HepG2 (cell line): ENCODE measurements around the gene SPATA12. TPM values are rescaled to one million over a fixed set of nuclear protein-coding genes. Genes with fewer than 3 reads are reported as not detected.
"Not testable (repeated sequence)": the region's sequence is repeated elsewhere in the genome, so short reads cannot be mapped to it uniquely, and the experiment has no call there.

Source experiments
- ATAC-seq: fragments of 200-7000 bp; cut with Tn5 transposase; 3 replicates; pipeline ENCODE4 v1.9.1; 2020; ENCODE audit warnings: mild to moderate bottlenecking, moderate library complexity
- BruUV-seq: library from RNA; stranded (reverse); fragments of 400-500 nt; replicated peaks from 2 replicates; lab custom pipeline; 2021; lab: Mats Ljungman, UMichigan
- CTCF ChIA-PET: fragments of 300-600 bp; formaldehyde crosslinking; extraction: SDS; loops from one replicate; lab custom pipeline; 2021; ENCODE audit warnings: low total read pairs, inconsistent platforms, low intra/inter-chr PET ratio; lab: Yijun Ruan, JAX
- POLR2A ChIA-PET: fragments of 350-600 bp; sonication (Branson Sonifier 250); formaldehyde crosslinking; loops from one replicate; lab custom pipeline; 2020; ENCODE audit warnings: antibody characterized with exemption, inconsistent platforms; lab: Yijun Ruan, JAX
- DNase-seq: peaks from one replicate; pipeline ENCODE4 v3.0.0-alpha.2; 2015; ENCODE audit warnings: low spot score
- FAIRE-seq: peaks from 3 replicates; lab custom pipeline; 2011; peaks lifted over from hg19 to GRCh38; lab: Jason Lieb, UNC
- H2AFZ ChIP-seq: one replicate; pipeline ENCODE4 v1.6.1; 2011; ENCODE audit warnings: low read length, inconsistent platforms
- H3K27ac ChIP-seq: fragments of 300-600 bp; 3 replicates; pipeline ENCODE4 v1.8.0; 2011; ENCODE audit warnings: mixed run types, mild to moderate bottlenecking, mixed read lengths, low read length, inconsistent platforms; ENCODE audit not compliant: insufficient read depth; ENCODE audit errors: extremely low read length
- H3K27me3 ChIP-seq, 2 experiments: fragments of 200-600 bp in 1 of 2; 2 replicates in 1 of 2; 3 replicates in 1 of 2; pipeline versions ENCODE4 v1.6.0 to v1.8.0; 2011; ENCODE audit warnings: low read length in 2 of 2, mild to moderate bottlenecking in 2 of 2, moderate library complexity in 2 of 2, inconsistent platforms in 1 of 2; ENCODE audit not compliant: insufficient read depth in 2 of 2, control insufficient read depth in 1 of 2
- H3K36me3 ChIP-seq, 2 experiments: fragments of 200-600 bp in 1 of 2; replicated peaks in 1 of 2; 2 replicates in 1 of 2; 3 replicates in 1 of 2; pipeline versions ENCODE4 v1.5.1 to v1.8.0; 2011; ENCODE audit warnings: low read length in 2 of 2, inconsistent platforms in 1 of 2; ENCODE audit not compliant: insufficient read depth in 2 of 2, control insufficient read depth in 1 of 2
- H3K4me1 ChIP-seq: 2 replicates; pipeline ENCODE4 v1.5.1; 2012; ENCODE audit warnings: low read length, inconsistent platforms; ENCODE audit not compliant: insufficient read depth
- H3K4me2 ChIP-seq: 2 replicates; pipeline ENCODE4 v1.6.0; 2011; ENCODE audit warnings: low read depth, low read length, inconsistent platforms
- H3K4me3 ChIP-seq, 3 experiments: fragments of 200-600 bp in 1 of 3; sonication (generic), shearing (Covaris generic) in 1 of 3; replicated peaks in 1 of 3; 2 replicates each; pipeline ENCODE4 v1.5.1; 2011 to 2016; ENCODE audit warnings: low read length in 3 of 3, inconsistent platforms in 2 of 3, low read depth in 2 of 3, mild to moderate bottlenecking in 2 of 3, control low read depth in 1 of 3, mixed read lengths in 1 of 3; ENCODE audit not compliant: insufficient read depth in 1 of 3
- H3K79me2 ChIP-seq: one replicate; pipeline ENCODE4 v1.6.1; 2011; ENCODE audit warnings: low read length, inconsistent platforms; ENCODE audit not compliant: insufficient read depth
- H3K9ac ChIP-seq: 2 replicates; pipeline ENCODE4 v1.6.0; 2011; ENCODE audit warnings: mild to moderate bottlenecking, low read depth, low read length, inconsistent platforms; ENCODE audit not compliant: insufficient read depth
- H3K9me3 ChIP-seq: 2 replicates; pipeline ENCODE4 v1.5.1; 2012; ENCODE audit warnings: mild to moderate bottlenecking, low read length
- H4K20me1 ChIP-seq: 2 replicates; pipeline ENCODE4 v1.6.0; 2011; ENCODE audit warnings: inconsistent platforms, mild to moderate bottlenecking, low read length, moderate library complexity; ENCODE audit not compliant: insufficient read depth
- FOSL2 ChIP-seq: sonication (generic); formaldehyde crosslinking; IDR thresholded peaks from 2 replicates; pipeline ENCODE4 v1.4.0; 2020; ENCODE audit warnings: missing genetic modification reagents
- ZNF546 ChIP-seq: sonication (generic); formaldehyde crosslinking; conservative IDR thresholded peaks from 2 replicates; pipeline ENCODE4 v1.8.1; 2023; ENCODE audit warnings: mild to moderate bottlenecking, missing genetic modification reagents
- WGBS: methylation state at CpG from one replicate; pipeline ENCODE4 v1.1.6; 2017; ENCODE audit warnings: low lambda C conversion rate; 5-methylcytosine and 5-hydroxymethylcytosine counted together
- in situ Hi-C: cut with HindIII; loops from 2 replicates; pipeline ENCODE4 v1.10.0; 2017; ENCODE audit warnings: low pct_unique_long_range_greater_than_20kb; ENCODE audit not compliant: extremely low pct_ligation_motif_present
- intact Hi-C: fragments of 100-400 bp; cut with micrococcal nuclease; formaldehyde crosslinking; loops from one replicate; pipeline ENCODE4 v1.10.0; 2022; ENCODE audit not compliant: unreplicated experiment
- polyA plus RNA-seq, 8 experiments: library from polyadenylated mRNA; depleted of rRNA in 3 of 8; stranded (reverse) in 7 of 8; unstranded in 1 of 8; fragments of >200 nt; fragmentation: Illumina TruSeq in 4 of 8; extraction: Trizol in 4 of 8; gene quantifications; 2 replicates each; pipeline versions ENCODE4 v1.2.1 to v1.2.3, GENCODE V29; 2011 to 2016; ENCODE audit warnings: low read depth in 4 of 8, missing spikeins in 1 of 8, mixed read lengths in 1 of 8; ENCODE audit not compliant: insufficient read depth in 1 of 8
- total RNA-seq, 5 experiments: library from RNA; depleted of rRNA; stranded (reverse); fragments of >200 nt; fragmentation: Illumina TruSeq; extraction: Trizol; gene quantifications; 2 replicates each; pipeline ENCODE4 v1.2.3, GENCODE V29; 2016; ENCODE audit warnings: low read depth in 1 of 5
- TF ChIP-seq, protein P1 (sequence below): sonication (generic); formaldehyde crosslinking; IDR thresholded peaks from 2 replicates; pipeline ENCODE4 v1.5.1; 2020; ENCODE audit warnings: mild to moderate bottlenecking, missing genetic modification reagents, borderline replicate concordance
- TF ChIP-seq, protein P2 (sequence below): sonication (generic); formaldehyde crosslinking; IDR thresholded peaks from 2 replicates; pipeline ENCODE4 v1.5.1; 2020; ENCODE audit warnings: mild to moderate bottlenecking, missing genetic modification reagents, moderate library complexity

The SPATA12 gene
- total and polyA plus RNA-seq, 2 of the 13 experiments (the other 11 are each of a cell fraction or from before 2014, with no cell fraction given) = 0.09 to 0.25 TPM

GRCh38 chr3:57082481-57082880, 22.0 kb downstream of the SPATA12 start (continued):
- TF ChIP-seq, protein P1, sequence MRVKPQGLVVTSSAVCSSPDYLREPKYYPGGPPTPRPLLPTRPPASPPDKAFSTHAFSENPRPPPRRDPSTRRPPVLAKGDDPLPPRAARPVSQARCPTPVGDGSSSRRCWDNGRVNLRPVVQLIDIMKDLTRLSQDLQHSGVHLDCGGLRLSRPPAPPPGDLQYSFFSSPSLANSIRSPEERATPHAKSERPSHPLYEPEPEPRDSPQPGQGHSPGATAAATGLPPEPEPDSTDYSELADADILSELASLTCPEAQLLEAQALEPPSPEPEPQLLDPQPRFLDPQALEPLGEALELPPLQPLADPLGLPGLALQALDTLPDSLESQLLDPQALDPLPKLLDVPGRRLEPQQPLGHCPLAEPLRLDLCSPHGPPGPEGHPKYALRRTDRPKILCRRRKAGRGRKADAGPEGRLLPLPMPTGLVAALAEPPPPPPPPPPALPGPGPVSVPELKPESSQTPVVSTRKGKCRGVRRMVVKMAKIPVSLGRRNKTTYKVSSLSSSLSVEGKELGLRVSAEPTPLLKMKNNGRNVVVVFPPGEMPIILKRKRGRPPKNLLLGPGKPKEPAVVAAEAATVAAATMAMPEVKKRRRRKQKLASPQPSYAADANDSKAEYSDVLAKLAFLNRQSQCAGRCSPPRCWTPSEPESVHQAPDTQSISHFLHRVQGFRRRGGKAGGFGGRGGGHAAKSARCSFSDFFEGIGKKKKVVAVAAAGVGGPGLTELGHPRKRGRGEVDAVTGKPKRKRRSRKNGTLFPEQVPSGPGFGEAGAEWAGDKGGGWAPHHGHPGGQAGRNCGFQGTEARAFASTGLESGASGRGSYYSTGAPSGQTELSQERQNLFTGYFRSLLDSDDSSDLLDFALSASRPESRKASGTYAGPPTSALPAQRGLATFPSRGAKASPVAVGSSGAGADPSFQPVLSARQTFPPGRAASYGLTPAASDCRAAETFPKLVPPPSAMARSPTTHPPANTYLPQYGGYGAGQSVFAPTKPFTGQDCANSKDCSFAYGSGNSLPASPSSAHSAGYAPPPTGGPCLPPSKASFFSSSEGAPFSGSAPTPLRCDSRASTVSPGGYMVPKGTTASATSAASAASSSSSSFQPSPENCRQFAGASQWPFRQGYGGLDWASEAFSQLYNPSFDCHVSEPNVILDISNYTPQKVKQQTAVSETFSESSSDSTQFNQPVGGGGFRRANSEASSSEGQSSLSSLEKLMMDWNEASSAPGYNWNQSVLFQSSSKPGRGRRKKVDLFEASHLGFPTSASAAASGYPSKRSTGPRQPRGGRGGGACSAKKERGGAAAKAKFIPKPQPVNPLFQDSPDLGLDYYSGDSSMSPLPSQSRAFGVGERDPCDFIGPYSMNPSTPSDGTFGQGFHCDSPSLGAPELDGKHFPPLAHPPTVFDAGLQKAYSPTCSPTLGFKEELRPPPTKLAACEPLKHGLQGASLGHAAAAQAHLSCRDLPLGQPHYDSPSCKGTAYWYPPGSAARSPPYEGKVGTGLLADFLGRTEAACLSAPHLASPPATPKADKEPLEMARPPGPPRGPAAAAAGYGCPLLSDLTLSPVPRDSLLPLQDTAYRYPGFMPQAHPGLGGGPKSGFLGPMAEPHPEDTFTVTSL (CRISPR knock-in tag) = no peak
- no peak for TF ChIP-seq ZNF546

DNA sequence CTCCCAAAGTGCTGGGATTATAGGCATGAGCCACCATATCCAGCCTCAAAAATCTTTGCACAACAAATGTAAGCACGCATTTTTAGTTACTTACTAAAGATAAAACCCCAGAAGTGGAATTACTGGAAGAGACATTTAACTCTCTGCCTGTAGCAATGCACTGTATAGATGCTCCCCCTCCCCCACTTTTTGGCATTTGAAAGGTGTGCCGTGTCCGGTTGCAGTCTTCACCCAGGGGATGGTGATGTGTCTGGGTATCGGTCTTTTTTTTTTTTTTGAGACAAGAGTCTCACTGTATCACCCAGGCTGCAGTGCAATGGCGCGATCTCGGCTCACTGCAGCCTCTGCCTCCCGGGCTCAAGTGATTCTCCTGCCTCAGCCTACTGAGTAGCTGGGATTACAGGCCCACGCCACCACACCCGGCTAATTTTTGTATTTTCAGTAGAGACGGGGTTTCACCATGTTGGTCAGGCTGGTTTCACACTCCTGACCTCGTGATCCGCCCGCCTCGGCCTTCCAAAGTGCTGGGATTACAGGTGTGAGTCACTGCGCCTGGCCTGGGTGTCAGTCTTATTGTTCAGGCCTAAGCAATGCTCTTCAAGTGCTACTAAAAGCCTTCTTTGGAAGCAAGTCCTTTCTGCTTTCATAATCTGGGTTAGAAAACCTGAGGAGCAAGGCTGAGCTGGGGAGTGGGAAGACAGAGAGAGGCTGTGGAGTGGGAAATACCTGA, 23.0 kb downstream of the SPATA12 start:
- CTCF ChIA-PET, H3K4me3 ChIP-seq, H2AFZ ChIP-seq, H3K36me3 ChIP-seq: not testable (repeated sequence)
- TF ChIP-seq, protein P2, sequence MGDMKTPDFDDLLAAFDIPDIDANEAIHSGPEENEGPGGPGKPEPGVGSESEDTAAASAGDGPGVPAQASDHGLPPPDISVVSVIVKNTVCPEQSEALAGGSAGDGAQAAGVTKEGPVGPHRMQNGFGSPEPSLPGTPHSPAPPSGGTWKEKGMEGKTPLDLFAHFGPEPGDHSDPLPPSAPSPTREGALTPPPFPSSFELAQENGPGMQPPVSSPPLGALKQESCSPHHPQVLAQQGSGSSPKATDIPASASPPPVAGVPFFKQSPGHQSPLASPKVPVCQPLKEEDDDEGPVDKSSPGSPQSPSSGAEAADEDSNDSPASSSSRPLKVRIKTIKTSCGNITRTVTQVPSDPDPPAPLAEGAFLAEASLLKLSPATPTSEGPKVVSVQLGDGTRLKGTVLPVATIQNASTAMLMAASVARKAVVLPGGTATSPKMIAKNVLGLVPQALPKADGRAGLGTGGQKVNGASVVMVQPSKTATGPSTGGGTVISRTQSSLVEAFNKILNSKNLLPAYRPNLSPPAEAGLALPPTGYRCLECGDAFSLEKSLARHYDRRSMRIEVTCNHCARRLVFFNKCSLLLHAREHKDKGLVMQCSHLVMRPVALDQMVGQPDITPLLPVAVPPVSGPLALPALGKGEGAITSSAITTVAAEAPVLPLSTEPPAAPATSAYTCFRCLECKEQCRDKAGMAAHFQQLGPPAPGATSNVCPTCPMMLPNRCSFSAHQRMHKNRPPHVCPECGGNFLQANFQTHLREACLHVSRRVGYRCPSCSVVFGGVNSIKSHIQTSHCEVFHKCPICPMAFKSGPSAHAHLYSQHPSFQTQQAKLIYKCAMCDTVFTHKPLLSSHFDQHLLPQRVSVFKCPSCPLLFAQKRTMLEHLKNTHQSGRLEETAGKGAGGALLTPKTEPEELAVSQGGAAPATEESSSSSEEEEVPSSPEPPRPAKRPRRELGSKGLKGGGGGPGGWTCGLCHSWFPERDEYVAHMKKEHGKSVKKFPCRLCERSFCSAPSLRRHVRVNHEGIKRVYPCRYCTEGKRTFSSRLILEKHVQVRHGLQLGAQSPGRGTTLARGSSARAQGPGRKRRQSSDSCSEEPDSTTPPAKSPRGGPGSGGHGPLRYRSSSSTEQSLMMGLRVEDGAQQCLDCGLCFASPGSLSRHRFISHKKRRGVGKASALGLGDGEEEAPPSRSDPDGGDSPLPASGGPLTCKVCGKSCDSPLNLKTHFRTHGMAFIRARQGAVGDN (CRISPR knock-in tag) = peak; percentile 47
- peak; percentile 71 for TF ChIP-seq FOSL2 (CRISPR knock-in tag)
- TF ChIP-seq, all 625 proteins: peak for 2; not testable (repeated sequence) for 623
- BruUV-seq, FAIRE-seq, H4K20me1 ChIP-seq, DNase-seq, H3K9me3 ChIP-seq, H3K9ac ChIP-seq, H3K27ac ChIP-seq, H3K27me3 ChIP-seq, intact Hi-C loops, ATAC-seq, H3K79me2 ChIP-seq: not testable (repeated sequence)
- POLR2A ChIA-PET = interaction anchor here (0.6 kb wide), 1 partner anchor 8 kb away, joined by 3 read pairs; no protein-coding TSS in a partner anchor
- Histone ChIP-seq H3K4me1 (peaks cover 50% of the 10 kb centered on the region), H3K4me2 (peak overlapping the region; percentile 21)
- 29% methylated on average over 16 of the region's 16 CpGs for WGBS
- in situ Hi-C loops = loop anchor here (10.0 kb wide), 1 partner anchor 89 kb away; no protein-coding TSS in a partner anchor
